Measurements from ENCODE around the gene AQP9.

GRCh38 chr15:58175955-58176354 is 37.8 kb downstream of the AQP9 start:
- TF ChIP-seq CTCF (IDR thresholded peaks at IDR 0.05; ENCODE audit: insufficient read depth, low read depth, low read length) (no peak), EZH2 (IDR thresholded peaks at IDR 0.05; ENCODE audit: insufficient read depth, low read length) (no peak)
